Measurements from ENCODE around the gene MKKS.

MKKS gene

GRCh38 chr20:10469056-10469455, 35.0 kb upstream of the MKKS start:
- DNase-seq, result no peak
- Histone ChIP-seq H3K9me3 (ENCODE audit: severe bottlenecking) (no peaks in the 10 kb centered on the region), H3K27me3 (ENCODE audit: insufficient read depth, low read depth, severe bottlenecking) (no peaks in the 10 kb centered on the region), H3K27ac (no peak overlapping the region), H3K4me3 (ENCODE audit: low read depth, low read length) (no peak overlapping the region), H3K36me3 (no peaks in the 10 kb centered on the region)
- TF ChIP-seq CTCF (IDR thresholded peaks at IDR 0.05; ENCODE audit: low read depth, low read length), result no peak

DNA sequence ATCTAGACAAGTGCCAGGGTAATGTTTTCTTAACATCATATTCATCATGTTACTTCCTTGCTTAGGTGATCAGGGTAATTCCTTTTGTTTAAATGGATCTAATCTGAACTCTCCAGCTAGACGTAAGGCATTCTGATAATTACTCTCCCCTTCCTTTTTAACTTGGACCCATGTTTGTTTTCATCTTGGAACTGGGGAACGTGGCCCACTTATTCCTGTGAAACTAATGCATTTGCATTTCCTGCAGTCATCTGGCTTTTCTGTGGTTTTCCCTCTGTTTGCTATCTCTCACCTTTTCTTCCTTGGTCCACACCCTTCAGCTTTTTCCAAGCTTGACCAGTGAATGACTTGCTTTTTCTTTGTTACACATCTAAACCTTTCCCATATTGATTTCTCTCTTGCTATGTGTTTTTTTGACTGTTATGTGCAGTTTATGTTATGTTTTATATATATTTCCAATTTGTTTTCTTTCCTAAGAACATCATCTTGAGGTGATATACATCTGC, 34.4 kb upstream of the MKKS start:
- H3K27me3 ChIP-seq (ENCODE audit: insufficient read depth, low read depth, severe bottlenecking), result no peaks in the 10 kb centered on the region
- no peak for TF ChIP-seq CTCF (IDR thresholded peaks at IDR 0.05; ENCODE audit: low read depth, low read length)
- H3K9me3 ChIP-seq (ENCODE audit: severe bottlenecking), result no peaks in the 10 kb centered on the region
- H3K36me3 ChIP-seq, result no peaks in the 10 kb centered on the region
- DNase-seq, result no peak
- no peak overlapping the region for H3K27ac ChIP-seq
- H3K4me3 ChIP-seq (ENCODE audit: low read depth, low read length), result no peak overlapping the region

GRCh38 chr20:10467681-10468339, 33.8 kb upstream of the MKKS start:
- no peaks in the 10 kb centered on the region for H3K36me3 ChIP-seq
- no peak for DNase-seq
- H3K27me3 ChIP-seq (ENCODE audit: insufficient read depth, low read depth, severe bottlenecking), result no peaks in the 10 kb centered on the region
- no peak for TF ChIP-seq CTCF (IDR thresholded peaks at IDR 0.05; ENCODE audit: low read depth, low read length)
- H3K27ac ChIP-seq, result no peak overlapping the region
- H3K4me3 ChIP-seq (ENCODE audit: low read depth, low read length), result no peak overlapping the region
- no peaks in the 10 kb centered on the region for H3K9me3 ChIP-seq (ENCODE audit: severe bottlenecking)

- no peaks in the 10 kb centered on the region for H3K36me3 ChIP-seq
- H3K9me3 ChIP-seq (ENCODE audit: severe bottlenecking), result no peaks in the 10 kb centered on the region
- no peak for DNase-seq
- no peak overlapping the region for H3K4me3 ChIP-seq (ENCODE audit: low read depth, low read length)
- H3K27me3 ChIP-seq (ENCODE audit: insufficient read depth, low read depth, severe bottlenecking), result no peaks in the 10 kb centered on the region
- TF ChIP-seq CTCF (IDR thresholded peaks at IDR 0.05; ENCODE audit: low read depth, low read length), result no peak
- H3K27ac ChIP-seq, result no peak overlapping the region
Observed at GRCh38 chr20:10466855-10467254, 32.8 kb upstream of the MKKS start.

GRCh38 chr20:10466325-10466724, 32.3 kb upstream of the MKKS start:
- Histone ChIP-seq H3K36me3 (no peaks in the 10 kb centered on the region), H3K9me3 (ENCODE audit: severe bottlenecking) (no peaks in the 10 kb centered on the region), H3K27ac (no peak overlapping the region), H3K4me3 (ENCODE audit: low read depth, low read length) (no peak overlapping the region), H3K27me3 (ENCODE audit: insufficient read depth, low read depth, severe bottlenecking) (no peaks in the 10 kb centered on the region)
- TF ChIP-seq CTCF (IDR thresholded peaks at IDR 0.05; ENCODE audit: low read depth, low read length), result no peak
- peak; percentile 46 for DNase-seq

- Histone ChIP-seq H3K4me3 (ENCODE audit: low read depth, low read length) (no peak overlapping the region), H3K27me3 (ENCODE audit: insufficient read depth, low read depth, severe bottlenecking) (no peaks in the 10 kb centered on the region), H3K9me3 (ENCODE audit: severe bottlenecking) (no peaks in the 10 kb centered on the region), H3K36me3 (no peaks in the 10 kb centered on the region), H3K27ac (no peak overlapping the region)
- DNase-seq, result no peak
- TF ChIP-seq CTCF (IDR thresholded peaks at IDR 0.05; ENCODE audit: low read depth, low read length), result no peak
Observed at GRCh38 chr20:10465135-10465534, 31.1 kb upstream of the MKKS start.
